GM23338 (cell line): ENCODE data around the gene NDOR1.

Experiments used
- CTCF ChIP-seq, 2 experiments: fragments of 200-600 bp in 1 of 2; sonication (generic) in 1 of 2; conservative IDR thresholded peaks; 2 replicates each; pipeline versions ENCODE4 v1.5.1 to v1.6.1; 2016 to 2017; ENCODE audit warnings: antibody characterized with exemption in 2 of 2, low read depth in 2 of 2, mild to moderate bottlenecking in 2 of 2, moderate library complexity in 1 of 2
- EZH2phosphoT487 ChIP-seq: fragments of 200-600 bp; sonication (generic); IDR thresholded peaks from one replicate; pipeline ENCODE4 v1.8.1; 2018; ENCODE audit warnings: antibody characterized with exemption; ENCODE audit not compliant: unreplicated experiment
- REST ChIP-seq: IDR thresholded peaks from one replicate; pipeline ENCODE4 v1.6.1; 2018; ENCODE audit warnings: antibody characterized with exemption; ENCODE audit not compliant: unreplicated experiment

DNA sequence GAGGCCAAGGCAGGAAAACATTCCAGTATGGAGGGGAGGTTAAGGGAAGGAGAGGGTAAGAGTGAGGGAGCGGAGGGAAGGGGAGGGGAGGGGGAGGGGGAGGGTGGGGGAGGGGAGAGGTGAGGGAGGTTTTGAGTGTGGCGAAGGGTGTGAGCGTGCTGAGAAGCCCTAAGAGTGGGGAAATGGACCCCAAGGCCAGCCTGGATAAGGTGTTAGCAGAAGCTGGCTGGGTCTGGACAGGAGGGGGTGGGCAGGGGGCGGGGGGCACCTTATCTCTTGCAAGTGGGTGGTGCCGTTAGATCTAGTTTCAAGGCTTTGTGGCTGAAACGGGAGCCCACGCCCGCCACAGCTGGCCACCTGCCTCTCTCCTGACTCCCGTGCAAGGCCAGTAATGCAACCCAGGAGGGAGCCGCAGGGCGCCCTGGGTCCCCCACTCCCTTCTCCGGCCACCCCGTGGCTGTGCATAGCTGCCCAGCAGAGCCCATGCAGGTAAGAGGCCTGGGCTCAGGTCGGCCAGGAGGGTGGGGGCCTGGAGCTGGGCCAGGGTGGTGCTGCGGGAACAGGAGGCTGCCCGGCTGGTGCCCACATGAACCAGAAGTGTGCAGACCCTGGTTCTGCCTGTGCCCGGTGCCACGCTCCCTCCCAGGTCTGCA lies 22.5 kb downstream of the NDOR1 start:
- no peak for TF ChIP-seq REST
- no peak for TF ChIP-seq CTCF (conservative IDR thresholded peaks at IDR 0.05; ENCODE audit: low read depth in 2 of 2)
- no peak for TF ChIP-seq EZH2phosphoT487
